ENCODE results near the gene GCN1.

GRCh38 chr12:120099738-120100137, 94.8 kb downstream of the GCN1 start:
- TF ChIP-seq CTCF (IDR thresholded peaks at IDR 0.05) (no peak), POLR2A (IDR thresholded peaks at IDR 0.05) (no peak)
